Erythroblast (primary cell): ENCODE data around the gene CCNF.

ENCODE experiments used
- GATA1 ChIP-seq: IDR thresholded peaks from 2 replicates; pipeline ENCODE4 v1.6.1; 2011; ENCODE audit warnings: low read depth, mild to moderate bottlenecking, control low read depth, low read length, moderate library complexity
- POLR2A ChIP-seq: IDR thresholded peaks from 2 replicates; pipeline ENCODE4 v1.6.1; 2011; ENCODE audit warnings: mild to moderate bottlenecking, low read length

DNA sequence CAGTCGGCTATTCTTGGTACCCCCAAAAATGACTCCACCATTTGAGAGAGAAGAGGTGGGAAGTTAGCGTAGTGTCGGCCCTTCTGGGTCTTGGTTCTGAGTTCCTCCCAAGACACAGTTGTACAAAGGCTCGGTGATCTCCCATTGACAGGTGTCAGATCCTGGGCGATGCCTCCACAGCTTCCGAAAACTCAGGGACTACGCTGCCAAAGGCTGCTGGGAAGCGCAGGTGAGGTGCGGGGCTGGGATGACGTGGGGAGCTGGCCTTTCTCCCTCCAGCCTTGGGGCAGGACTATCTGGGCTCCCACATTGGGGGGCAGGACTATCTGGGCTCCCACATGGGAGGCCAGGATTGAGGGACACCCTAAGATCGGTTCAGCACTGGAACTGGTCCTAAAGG, 10.4 kb downstream of the CCNF start:
- TF ChIP-seq POLR2A (no peak), GATA1 (no peak)
